Stimulated activated CD4-positive, alpha-beta T cell treated with anti-CD3 and anti-CD28 coated beads, Interleukin-4, amount 100 ng/mL, for 24 hours (primary cell): ENCODE data around the gene HEATR5A.
"Not testable (repeated sequence)": the region's sequence is repeated elsewhere in the genome, so short reads cannot be mapped to it uniquely, and the experiment has no call there.

Experiments
- DNase-seq: peaks from one replicate; pipeline ENCODE4 v3.0.0-alpha.2; 2020

Gene HEATR5A

GRCh38 chr14:31278883-31279282 is 141.5 kb downstream of the HEATR5A start:
- no peak for DNase-seq

- no peak for DNase-seq
Measured at GRCh38 chr14:31277085-31277484, 143.3 kb downstream of the HEATR5A start.

DNA sequence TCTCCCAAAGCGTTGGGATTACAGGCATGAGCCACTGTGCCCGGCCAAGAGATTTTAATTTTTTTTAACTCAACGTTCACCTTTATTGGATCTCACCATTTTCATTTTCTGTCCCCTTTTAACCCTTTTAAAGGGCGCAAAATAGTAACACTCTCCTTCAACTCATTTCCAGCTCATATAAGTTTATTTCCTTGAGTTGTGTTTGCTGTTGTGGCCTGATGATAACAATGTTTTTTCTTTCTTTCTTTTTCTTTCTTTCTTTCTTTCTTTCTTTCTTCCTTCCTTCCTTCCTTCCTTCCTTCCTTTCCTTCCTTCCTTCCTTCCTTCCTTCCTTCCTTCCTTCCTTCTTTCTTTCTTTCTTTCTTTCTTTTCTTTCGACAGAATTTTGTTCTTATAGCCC is 143.9 kb downstream of the HEATR5A start:
- not testable (repeated sequence) for DNase-seq

DNA sequence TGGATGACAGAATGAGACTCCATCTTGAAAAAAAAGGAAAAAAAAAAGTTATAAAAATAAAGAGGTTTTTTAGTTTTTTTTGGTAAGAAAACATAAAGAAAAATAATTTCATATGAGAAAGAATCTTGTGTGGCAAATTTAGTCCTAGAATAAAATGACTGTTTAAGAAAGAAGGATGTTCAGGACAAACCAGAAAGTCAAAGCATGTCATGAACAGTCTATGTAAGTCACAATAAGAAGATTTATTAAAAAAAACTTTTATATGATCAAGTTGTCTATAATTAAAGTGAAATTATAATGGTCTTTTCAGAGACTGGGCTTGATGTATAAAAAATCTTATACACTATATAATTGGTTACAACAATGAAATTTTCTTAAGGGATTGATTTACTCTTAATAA is 144.6 kb downstream of the HEATR5A start:
- DNase-seq, result no peak

- no peak for DNase-seq
Measured at GRCh38 chr14:31271648-31272047, 148.7 kb downstream of the HEATR5A start.

GRCh38 chr14:31270196-31270772 is 150.1 kb downstream of the HEATR5A start:
- peak; percentile 7 for DNase-seq

- DNase-seq, result no peak
Measured at GRCh38 chr14:31269634-31270195, 150.6 kb downstream of the HEATR5A start.

GRCh38 chr14:31268216-31268615 is 152.1 kb downstream of the HEATR5A start:
- DNase-seq, result no peak

DNA sequence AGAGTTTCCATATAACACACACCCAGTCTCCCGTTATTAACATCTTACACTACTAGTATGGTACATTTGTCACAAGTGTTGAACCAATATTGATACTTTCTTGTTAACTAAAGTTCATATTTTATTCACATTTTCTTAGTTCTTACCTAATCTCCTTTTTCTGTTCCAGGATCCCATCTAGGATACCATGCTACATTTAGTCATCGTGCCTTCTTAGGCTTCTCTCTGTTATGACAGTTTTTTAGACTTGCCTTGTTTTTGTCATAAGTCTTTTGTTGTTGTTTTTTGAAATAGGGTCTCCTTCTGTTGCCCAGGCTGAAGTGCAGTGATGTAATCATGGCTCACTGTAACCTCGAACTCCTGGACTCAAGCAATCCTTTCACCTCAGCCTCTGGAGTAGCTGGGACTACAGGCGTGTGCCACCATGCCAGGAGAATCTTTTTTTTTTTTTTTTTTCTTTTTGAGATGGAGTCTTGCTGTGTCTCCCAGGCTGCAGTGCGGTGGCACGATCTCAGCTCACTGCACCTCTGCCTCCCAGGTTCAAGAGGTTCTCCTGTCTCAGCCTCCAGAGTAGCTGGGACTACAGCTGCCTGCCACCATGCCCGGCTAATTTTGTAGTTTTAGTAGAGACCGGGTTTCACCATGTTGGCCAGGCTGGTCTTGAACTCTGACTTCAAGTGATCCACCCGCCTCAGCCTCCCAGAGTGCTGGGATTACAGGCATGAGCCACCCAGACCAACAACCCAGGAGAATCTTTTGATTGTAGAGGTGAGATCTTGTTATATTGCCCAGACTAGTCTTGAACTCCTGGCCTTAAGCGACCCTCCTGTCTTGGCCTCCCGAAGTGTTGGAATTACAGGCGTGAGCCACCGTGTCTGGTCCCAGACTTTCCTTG is 153.7 kb downstream of the HEATR5A start:
- DNase-seq, result no peak

- no peak for DNase-seq
Measured at GRCh38 chr14:31265701-31266398, 154.5 kb downstream of the HEATR5A start.

GRCh38 chr14:31263485-31264133 is 156.7 kb downstream of the HEATR5A start:
- DNase-seq, result no peak

DNA sequence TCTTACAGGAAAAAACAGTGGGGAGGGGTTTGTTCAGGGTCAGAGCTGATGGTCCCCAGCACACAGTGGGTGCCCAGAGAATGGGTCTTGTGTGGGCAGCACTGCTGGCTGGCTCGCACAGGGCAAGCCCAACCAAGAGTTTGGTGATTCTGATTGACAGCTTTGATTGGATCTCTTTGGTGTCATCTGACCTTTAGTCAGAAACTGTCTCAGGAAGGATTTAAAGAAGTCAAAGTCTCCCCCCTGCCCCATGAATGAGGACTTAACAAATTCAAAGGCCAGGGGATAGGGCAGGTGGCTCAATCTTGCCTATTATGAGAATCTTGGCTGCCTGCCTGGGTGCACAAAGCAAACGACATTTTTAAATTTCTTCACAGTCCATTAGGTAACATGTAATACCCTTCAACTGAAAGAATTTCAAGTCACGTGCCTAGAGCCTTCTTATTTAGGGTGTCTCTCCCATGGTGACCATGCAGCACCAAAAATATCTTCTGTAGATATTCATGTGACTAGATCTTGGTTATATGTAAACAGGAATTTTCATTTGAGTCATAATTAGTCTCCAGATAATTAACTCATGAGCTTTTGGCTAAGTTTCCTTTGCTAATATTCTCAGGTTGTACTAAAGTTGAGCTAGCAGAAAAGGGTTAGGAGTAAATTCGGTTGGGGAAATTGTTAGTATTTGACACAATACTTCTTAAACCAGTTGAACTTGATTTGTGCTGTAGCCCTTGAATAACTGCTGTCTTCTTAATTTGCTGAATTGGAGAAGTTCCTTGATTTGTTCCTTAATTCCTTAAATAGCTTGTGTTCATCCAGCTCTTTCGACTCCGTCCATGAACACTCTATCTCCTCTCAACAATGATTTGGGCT is 158.3 kb downstream of the HEATR5A start:
- DNase-seq, result no peak

GRCh38 chr14:31261523-31261858 is 158.9 kb downstream of the HEATR5A start:
- no peak for DNase-seq

DNA sequence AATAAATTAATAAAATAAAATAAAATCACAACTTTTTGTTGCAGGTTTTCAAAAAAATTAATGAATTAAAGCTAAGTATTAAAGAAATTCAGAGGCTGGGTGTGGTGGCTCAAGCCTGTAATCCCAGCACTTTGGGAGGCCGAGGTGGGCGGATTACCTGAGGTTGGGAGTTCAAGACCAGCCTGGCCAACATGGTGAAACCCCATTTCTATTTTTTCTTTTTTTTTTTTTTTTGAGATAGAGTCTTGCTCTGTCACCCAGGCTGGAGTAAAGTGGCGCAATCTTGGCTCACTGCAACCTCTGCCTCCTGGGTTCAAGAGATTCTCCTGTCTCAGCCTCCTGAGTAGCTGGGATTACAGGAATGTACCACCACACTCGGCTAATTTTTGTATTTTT is 161.3 kb downstream of the HEATR5A start:
- not testable (repeated sequence) for DNase-seq

- DNase-seq, result no peak
Measured at GRCh38 chr14:31258427-31259039, 161.8 kb downstream of the HEATR5A start.

GRCh38 chr14:31257554-31258426 is 162.6 kb downstream of the HEATR5A start:
- DNase-seq, result not testable (repeated sequence)

- DNase-seq, result no peak
Measured at GRCh38 chr14:31257244-31257553, 163.2 kb downstream of the HEATR5A start.

GRCh38 chr14:31256534-31257243 is 163.7 kb downstream of the HEATR5A start:
- no peak for DNase-seq

DNA sequence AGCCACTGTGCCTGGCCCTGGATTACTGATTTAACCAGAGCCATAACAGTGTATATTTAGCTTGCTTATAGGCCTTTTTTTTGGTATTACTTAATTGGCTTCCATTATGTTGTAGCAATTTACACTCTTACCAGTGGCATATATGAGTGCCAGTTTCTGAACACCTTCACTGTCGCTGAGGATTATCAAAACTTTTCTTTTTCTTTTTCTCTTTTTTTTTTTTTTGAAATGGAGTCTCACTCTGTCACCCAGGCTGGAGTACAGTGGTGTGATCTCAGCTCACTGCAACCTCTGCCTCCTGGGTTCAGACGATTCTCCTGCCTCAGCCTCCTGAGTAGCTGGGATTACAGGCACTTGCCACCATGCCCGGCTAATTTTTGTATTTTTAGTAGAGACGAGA is 164.4 kb downstream of the HEATR5A start:
- not testable (repeated sequence) for DNase-seq

DNA sequence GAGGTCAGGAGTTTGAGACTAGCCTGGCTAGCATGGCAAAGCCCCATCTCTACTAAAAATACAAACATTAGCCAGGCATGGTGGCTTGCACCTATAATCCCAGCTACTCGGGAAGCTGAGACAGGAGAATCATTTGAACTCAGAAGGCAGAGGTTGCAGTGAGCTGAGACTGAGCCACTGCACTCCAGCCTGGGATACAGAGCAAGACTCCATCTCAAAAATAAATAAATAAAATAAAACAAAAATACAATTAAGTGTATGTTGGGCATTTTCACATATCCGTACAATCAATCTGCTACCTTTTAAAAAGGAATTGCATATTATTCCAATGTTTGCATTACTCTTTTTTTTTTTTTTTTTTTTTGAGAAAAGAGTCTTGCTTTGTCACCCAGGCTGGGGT is 165.1 kb downstream of the HEATR5A start:
- DNase-seq, result no peak
